Heart left ventricle (tissue), 13 donors: ENCODE measurements around the gene EMILIN2.

ENCODE experiments used
- CTCF ChIP-seq, 12 donors: fragments of 200-600 bp; sonication (generic) in 4 of 12; IDR thresholded peaks; one replicate each; pipeline versions ENCODE4 v1.5.0 to v1.8.0; 2018 to 2022; ENCODE audit warnings: antibody characterized with exemption in 12 of 12, mild to moderate bottlenecking in 5 of 12
- POLR2A ChIP-seq, 2 donors: fragments of 450-650 bp; IDR thresholded peaks; one replicate each; pipeline ENCODE4 v1.6.1; 2017; ENCODE audit warnings: antibody characterized with exemption in 2 of 2, mild to moderate bottlenecking in 2 of 2, moderate library complexity in 2 of 2
- donor health status: ischemic (EF 13 %, LVEDD 7.1; RV severe dilation, severe dysfunction).
- donor health status: DM: no; HTN: yes; CAD: no.
- donor health status: DM: no; HTN: no; CAD: no.
- donor health status: ischemic (EF 25% LVEDD 6.9; RV normal size, moderate dysfunction).
- donor health status: ischemic (EF 25% LVEDD 5.7; RV mildly dilated, moderate dysfunction).
- donor health status: ischemic (EF 35%, LVEDD 5.7; RV mildly dilated, moderate dysfunction).
- donor health status: nonischemic (EF 11% LVEDD 7.7; RV severe dilation, severe dysfunction).
- donor health status: DM: yes; HTN: yes; CAD: no.
- donor health status: PGD.
- donor health status: ischemic (EF 29% LVEDD 5.4; RV normal size, mild dysfunction).
- donor health status: nonischemic (EF 23%, LVEDD 6.1; RV moderate dilation, normal function).

- no peak for TF ChIP-seq CTCF (IDR thresholded peaks at IDR 0.05)
- TF ChIP-seq POLR2A (IDR thresholded peaks at IDR 0.05): no peak
Measured at GRCh38 chr18:2853173-2853925, 6.5 kb downstream of the EMILIN2 start.
